Spleen (tissue), 7 donors: ENCODE results near the gene ZNF491.

ENCODE experiments used
- POLR2A ChIP-seq, 3 donors: fragments of 450-650 bp; IDR thresholded peaks; one replicate each; pipeline ENCODE4 v1.5.1; 2017; ENCODE audit warnings: antibody characterized with exemption in 3 of 3, mild to moderate bottlenecking in 1 of 3
- POLR2AphosphoS5 ChIP-seq, 3 donors: sonication (generic); formaldehyde crosslinking; IDR thresholded peaks; one replicate each; pipeline ENCODE4 v1.5.1; 2017; ENCODE audit warnings: antibody characterized with exemption in 3 of 3
- TF ChIP-seq, protein P1 (sequence below), 11 experiments: fragments of 200-600 bp in 7 of 11; fragments of 450-650 bp in 4 of 11; sonication (generic) in 4 of 11; IDR thresholded peaks in 8 of 11; conservative IDR thresholded peaks in 3 of 11; 1 replicate in 7 of 11; 2 replicates in 4 of 11; pipeline versions ENCODE4 v1.4.0 to v1.8.0; 2016 to 2021; ENCODE audit warnings: antibody characterized with exemption in 11 of 11, inconsistent platforms in 4 of 11, mild to moderate bottlenecking in 1 of 11
- donor health status: DM: no; HTN: no; CAD: no; lungs with moderate emphysema.
- donor health status: DM: no; HTN: no; CAD: no.
- donor health status: DM: no; HTN: no; CAD: no.

DNA sequence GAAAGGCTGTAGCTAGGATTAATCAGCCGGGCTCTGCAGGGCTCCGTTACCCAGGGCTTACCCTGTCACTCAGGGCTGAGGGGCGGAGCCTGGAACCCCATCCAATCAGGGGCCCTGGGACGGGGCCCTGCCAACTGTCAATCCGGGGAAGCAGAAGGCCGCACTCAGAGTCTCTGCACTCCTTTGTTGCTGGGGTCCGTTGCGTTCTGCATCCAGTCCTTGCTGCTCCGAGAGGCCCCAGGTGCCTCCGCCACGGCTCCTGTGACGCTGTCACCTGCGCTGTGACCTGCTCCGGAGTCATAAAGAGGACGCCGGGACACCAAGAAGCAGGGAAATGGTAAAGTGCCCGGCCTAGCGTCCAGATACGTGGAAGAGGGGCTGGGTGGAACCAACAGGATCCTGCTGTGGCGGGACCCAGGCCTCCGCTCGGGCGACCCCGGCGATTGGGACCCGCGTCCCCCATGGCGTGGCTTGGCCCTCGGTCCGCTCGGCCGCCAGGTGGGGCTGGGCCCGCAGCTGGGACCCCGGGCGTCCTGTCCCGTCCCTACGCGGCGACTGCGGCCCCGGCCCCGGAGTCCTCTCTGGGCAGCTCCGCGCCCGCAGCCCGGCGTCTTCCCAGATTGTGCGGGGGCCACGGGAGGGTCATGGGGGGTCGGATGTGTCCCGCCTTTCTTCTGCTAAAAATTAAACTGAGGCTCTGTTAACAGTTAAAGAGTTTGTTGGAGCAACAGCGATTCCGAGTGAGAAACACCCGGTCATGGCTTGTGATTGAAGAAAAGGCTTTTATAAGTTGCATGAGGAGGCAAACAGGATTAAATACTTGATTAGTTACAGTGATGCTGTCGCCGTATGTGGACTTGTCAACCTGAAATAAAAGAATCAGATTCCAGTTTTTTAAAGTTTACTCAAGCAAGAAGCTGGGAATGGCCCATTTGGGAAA is at the start of gene ZNF491:
- TF ChIP-seq, protein P1, sequence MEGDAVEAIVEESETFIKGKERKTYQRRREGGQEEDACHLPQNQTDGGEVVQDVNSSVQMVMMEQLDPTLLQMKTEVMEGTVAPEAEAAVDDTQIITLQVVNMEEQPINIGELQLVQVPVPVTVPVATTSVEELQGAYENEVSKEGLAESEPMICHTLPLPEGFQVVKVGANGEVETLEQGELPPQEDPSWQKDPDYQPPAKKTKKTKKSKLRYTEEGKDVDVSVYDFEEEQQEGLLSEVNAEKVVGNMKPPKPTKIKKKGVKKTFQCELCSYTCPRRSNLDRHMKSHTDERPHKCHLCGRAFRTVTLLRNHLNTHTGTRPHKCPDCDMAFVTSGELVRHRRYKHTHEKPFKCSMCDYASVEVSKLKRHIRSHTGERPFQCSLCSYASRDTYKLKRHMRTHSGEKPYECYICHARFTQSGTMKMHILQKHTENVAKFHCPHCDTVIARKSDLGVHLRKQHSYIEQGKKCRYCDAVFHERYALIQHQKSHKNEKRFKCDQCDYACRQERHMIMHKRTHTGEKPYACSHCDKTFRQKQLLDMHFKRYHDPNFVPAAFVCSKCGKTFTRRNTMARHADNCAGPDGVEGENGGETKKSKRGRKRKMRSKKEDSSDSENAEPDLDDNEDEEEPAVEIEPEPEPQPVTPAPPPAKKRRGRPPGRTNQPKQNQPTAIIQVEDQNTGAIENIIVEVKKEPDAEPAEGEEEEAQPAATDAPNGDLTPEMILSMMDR (IDR thresholded peaks at IDR 0.05 in 8 of 11, conservative IDR thresholded peaks at IDR 0.05 in 3 of 11), result peak in 3 of 11 experiments; percentile 25 to 42 (median 30)
- peak in 2 of 3 donors; percentile 26 to 67 for TF ChIP-seq POLR2A (IDR thresholded peaks at IDR 0.05)
- TF ChIP-seq POLR2AphosphoS5 (IDR thresholded peaks at IDR 0.05), result peak; percentile 74 to 90 (median 83)
